SIG-M5 (cell line): ENCODE measurements around the gene CYB5RL.
"Not testable (repeated sequence)": the region's sequence is repeated elsewhere in the genome, so short reads cannot be mapped to it uniquely, and the experiment has no call there.

Experiments used
- DNase-seq: peaks from one replicate; lab custom pipeline; 2025; lab: John Stamatoyannopoulos, UW

The CYB5RL gene

DNA sequence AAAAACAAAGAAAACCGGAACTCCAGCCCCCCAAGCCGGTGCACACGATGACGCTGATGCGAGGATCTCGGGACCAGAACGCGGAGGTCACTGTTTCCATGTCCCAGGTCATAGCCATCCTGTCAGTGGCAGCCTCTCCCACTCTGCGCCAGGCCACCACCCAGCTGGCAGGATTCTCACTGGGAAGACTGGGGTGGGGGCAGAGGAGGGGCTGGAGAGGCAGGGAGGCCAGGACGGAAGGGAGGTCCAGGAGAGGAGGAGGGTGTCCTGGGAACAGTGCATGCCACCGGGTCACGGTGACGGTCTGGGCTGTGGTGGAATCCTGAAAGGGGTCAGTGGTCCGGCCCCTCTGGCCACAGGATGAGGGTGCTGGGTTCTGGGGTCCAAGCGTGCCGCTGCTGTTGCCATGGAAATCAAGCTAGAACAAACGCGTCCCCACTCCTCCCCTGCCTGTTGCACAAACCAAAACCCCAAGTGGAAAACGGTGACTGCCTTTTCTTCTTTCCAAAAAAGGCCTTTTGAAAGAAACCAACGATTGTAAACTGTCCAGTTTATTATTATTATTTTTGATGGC is 26.2 kb upstream of the CYB5RL start:
- DNase-seq: no peak

DNA sequence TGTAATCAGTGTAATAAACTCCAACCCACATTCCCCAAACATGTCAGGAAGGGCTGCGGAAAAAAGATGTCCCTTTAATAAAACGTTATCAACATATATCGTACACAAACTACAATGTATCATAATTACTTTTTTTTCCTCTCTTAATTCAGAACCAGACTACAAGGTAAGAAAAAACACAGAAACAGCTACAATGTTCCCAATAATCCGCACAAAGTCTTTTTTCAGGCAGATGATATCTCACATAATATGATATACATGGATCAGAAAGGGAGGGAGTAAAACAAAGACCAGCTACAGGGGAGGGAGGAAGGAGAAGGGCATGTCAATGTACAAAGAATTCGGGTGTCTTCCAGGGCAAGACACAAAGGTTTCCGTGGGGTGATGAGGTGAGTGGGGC is 25.5 kb upstream of the CYB5RL start:
- no peak for DNase-seq

DNA sequence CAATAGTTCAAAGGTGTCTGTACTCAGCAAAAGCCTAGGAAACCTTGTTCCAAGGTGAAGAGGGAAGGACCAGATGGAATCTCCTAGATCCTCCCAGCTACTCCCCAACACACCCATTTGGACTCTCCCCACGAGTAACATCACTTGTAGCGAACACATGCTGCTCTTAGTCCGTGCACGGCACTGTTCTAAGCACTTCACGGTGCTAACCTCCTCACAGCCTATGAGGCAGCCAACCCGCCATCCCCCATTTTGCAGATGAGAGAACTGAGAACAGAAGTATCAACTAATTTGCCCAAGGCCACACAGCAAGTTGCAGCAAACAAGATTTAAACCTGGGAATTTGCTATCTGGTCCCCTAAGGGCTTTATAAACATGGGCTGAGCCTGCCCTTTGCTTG is 24.4 kb upstream of the CYB5RL start:
- DNase-seq: no peak

DNA sequence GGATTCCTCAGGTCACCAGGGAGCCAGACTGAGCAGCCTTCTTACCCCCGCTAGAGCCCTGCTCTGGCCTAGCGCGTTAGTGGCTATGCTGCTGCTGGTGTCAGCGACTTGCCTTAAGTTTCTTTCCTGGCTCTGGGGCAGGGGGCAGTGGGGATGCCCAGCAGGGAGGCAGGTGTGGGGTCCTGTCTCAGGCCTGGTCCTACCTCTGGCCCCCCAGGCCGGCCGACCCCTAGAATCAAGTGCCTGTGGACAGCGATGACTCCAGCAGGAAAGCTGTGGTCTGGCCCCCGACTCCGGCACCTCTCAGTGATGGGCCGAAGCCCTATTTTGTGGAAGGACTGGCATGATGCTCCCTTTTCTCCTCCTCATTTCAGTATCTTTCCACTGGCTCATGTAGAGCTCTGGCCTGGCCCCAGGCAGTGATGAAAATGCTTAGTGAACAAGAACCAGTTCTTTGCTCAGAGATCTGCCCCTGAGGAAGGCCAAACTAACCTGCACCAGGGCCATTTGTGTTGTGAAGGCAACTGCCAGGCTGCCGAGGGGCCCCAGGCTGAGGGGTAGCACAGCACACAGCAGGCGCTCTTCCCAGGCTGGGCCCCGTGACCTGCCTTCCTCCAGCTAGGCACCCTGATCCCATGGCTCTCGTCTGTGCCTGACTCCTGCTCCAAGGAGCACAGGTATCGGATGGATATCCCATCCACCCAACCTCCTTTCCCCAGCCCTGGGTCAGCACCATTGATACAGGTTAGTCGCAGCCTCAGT is 23.8 kb upstream of the CYB5RL start:
- DNase-seq: no peak

GRCh38 chr1:54222711-54223110 is 22.9 kb upstream of the CYB5RL start:
- no peak for DNase-seq

GRCh38 chr1:54221867-54222484 is 22.1 kb upstream of the CYB5RL start:
- no peak for DNase-seq

DNA sequence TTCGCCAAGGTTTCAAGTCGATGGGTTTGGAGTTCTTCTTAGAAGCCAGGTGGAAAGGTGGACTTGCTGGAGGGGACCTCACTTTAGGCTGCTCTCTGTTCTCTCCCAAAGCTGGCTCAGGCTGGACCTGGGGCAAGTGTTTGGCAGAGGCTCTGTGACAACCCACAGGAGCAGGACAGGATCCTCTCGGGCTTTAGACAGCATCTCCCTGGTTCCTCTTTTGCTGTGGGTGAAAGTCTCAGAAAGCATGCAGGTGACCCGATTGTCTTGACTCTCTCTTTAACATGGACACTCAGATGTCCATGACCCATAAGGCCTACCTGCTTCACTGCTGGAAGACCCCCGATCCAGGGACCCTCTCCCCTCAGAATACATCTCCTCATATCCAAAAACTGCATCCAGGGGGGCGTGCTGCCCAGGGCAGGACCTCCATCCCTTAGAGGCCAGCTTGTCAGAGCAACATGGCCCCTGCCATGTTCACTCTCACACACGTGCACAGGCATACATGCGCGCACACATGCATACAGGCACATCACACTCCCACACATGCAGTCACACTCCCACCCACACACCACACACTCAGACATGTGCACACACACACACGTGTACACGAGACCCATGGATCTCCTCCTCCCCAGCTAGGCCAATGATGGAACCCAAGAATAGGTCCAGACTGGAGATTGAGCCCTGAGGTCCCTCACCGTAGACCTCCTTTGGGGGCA is 21.4 kb upstream of the CYB5RL start:
- DNase-seq: no peak

- DNase-seq: no peak
Observed at GRCh38 chr1:54220004-54220811, 20.4 kb upstream of the CYB5RL start.

DNA sequence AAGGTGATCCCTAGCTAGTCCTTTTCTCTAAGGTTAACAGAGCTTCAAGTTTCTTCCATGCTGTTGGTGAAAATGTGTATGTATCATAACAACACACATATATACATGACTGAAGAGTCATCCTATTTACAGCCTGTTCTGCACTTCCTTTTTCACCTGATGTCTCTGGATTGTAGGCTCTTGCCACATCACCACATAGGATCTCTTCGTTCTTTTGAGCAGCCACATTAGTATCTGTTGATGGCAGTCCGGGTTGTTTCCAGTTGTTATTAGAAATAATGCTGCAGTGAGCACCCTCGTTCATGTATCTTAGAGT is 19.8 kb upstream of the CYB5RL start:
- no peak for DNase-seq

GRCh38 chr1:54218883-54219687 is 19.3 kb upstream of the CYB5RL start:
- no peak for DNase-seq

DNA sequence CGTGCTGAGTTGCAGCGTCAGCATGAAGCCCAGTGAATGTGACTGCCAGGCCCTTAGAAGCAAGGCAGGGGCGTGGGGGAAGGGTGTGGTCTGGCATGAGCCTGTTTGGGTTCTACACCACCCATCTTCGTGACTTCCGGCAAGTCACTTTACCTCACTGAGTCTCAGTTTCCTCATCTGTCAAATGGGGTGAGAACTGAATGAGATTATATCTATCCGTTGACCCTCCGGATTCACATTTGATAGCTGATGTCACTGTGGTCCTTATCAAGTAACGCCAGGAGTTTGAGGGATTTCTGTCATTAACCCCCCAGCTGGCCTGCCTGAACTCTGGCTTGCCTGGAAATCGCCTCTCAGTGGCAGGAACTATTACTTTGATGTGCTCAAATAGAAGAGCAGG is 15.7 kb upstream of the CYB5RL start:
- no peak for DNase-seq

DNA sequence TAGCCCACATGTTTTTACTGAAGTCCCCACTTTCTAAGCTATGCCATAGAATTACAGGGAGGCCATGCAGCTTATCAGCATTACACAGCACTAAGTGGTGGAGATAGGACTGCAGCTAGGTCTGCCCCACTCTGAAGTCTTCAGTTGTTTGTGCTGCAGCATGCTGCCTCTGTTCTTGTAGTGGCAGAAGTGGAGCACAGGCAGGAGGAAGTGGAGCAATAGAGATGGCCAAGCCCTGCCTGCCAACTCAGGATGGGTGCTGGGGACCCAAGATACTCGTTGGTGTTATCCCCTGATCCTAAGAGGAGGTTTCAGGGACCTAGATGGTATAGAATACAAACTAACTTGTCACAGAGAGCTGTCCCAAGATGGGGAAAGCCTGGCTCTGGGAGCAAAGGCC is 13.0 kb upstream of the CYB5RL start:
- DNase-seq: no peak

- not testable (repeated sequence) for DNase-seq
Observed at GRCh38 chr1:54207896-54208295, 8.1 kb upstream of the CYB5RL start.

GRCh38 chr1:54207287-54207686 is 7.5 kb upstream of the CYB5RL start:
- DNase-seq: no peak

DNA sequence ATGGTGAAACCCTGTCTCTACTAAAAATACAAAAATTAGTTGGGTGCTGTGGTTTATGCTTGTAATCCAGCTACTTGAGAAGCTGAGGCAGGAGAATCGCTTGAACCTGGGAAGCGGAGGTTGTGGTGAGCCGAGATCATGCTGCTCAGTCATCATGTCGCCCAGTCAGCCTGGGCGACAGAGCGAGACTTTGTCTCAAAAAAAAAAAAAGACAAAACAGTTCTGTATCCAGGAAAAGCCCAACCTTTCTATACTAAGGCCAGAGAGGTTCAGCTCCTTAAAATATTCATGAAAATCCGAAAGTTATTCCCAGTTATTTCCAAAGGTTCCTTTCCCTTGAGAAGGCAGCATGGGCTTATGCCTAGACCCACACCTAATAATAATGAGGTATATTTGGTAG is 4.4 kb upstream of the CYB5RL start:
- no peak for DNase-seq

DNA sequence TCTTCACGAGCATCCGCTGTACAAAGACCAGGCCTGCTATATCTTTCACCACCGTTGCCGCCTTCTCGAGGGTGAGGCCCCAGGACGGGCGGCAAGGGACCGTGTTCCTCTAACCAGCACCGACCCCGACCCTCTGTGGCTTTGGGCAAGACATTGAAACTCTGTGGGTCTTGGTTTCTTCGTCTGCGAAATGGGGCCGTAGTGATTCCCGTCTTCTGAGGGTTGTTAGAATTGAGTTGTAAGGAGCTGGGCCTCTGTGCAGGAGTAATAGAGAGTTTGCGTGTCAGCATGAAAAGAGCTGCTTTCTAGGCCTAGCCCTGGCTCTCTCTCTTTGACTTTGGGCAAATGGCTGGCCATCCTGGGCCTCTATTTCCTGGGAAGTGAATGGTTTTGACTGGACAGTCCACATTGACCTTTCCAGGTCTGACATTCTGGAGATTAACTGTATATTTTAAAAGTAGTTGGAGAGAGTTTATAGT is 728 bp upstream of the CYB5RL start:
- no peak for DNase-seq

- DNase-seq: no peak
Observed at GRCh38 chr1:54199151-54199764, 572 bp downstream of the CYB5RL start.

- DNase-seq: no peak
Observed at GRCh38 chr1:54193453-54193852, 6.4 kb downstream of the CYB5RL start.

DNA sequence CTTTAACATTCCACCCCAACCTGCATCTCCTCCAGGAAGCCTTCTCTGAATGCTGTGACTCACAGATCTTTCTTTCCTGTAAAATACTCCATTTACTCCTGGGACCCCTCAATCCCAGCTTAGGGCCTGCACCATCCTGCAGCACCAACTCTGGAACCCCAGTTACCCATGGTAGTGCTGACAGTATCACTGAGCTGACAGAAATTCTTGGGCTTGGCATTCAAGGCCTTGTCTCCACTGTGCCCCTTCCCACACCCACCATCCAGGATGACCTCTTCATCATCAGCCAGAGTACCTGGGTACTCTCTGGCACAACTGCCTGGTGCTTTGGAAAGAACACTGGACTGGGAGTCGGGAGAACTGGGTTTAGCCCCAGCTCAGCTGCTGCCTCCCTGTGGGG is 8.3 kb downstream of the CYB5RL start:
- DNase-seq: no peak

DNA sequence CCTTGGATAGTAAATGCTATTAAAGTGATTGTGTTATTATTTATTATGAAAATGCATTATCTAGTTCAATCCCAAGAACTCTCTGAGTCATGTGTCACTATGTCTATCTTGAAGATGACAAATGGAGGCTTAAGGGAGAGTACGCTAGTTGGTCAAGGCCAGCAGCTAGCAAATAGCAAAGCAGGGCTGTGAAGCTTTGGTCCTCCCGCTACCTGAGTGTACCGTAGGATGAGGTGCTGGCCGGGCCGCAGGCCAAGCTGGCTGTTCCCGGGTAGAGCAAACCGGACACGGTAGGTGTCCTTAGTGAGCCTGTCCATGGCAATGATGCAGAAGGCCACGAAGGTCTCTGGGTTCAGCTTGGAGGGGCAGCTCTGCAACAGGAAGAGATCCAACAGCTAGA is 9.3 kb downstream of the CYB5RL start:
- DNase-seq: no peak

DNA sequence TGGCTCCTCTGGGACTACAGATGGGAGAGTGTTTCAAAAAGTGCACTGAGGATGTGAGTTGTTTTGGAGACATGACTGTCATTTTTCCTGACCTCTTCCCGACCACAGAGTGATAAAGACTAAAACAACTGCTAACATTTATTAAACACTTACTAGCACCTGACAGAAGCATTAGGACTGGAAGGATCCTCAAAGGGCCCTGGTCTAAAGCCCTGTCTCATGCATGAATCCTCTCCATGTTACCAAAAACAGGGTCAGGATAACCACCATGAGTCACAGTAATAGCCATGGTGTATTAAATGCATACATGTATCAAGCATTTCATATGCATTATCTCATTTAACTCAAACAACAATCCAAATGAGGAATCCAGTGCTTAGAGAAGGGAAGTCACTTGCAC is 11.5 kb downstream of the CYB5RL start:
- no peak for DNase-seq
